PC-3 (cell line): Measurements from ENCODE around the gene UQCR11. TPM values are rescaled to one million over a fixed set of nuclear protein-coding genes. Genes with fewer than 3 reads are reported as not detected.

ENCODE experiments used
- ATAC-seq: fragments of 200-7000 bp; cut with Tn5 transposase; 2 replicates; pipeline ENCODE4 v1.9.1; 2020; ENCODE audit warnings: mild to moderate bottlenecking, moderate library complexity
- BruUV-seq: library from RNA; stranded (reverse); fragments of 400-500 nt; replicated peaks from 2 replicates; lab custom pipeline; 2021; lab: Mats Ljungman, UMichigan
- CTCF ChIA-PET: fragments of 300-600 bp; sonication (Branson Sonifier 250); formaldehyde crosslinking; loops from one replicate; lab custom pipeline; 2022; ENCODE audit warnings: antibody characterized with exemption; lab: Charles Lee
- POLR2A ChIA-PET: fragments of 300-600 bp; sonication (Branson Sonifier 250); formaldehyde crosslinking; loops from one replicate; lab custom pipeline; 2022; ENCODE audit warnings: antibody characterized with exemption; ENCODE audit not compliant: unreplicated experiment; lab: Charles Lee
- DNase-seq: peaks from one replicate; pipeline ENCODE4 v3.0.0-alpha.2; 2015
- H2AFZ ChIP-seq: fragments of 300-600 bp; sonication (generic); 2 replicates; pipeline ENCODE4 v1.6.0; 2016; ENCODE audit warnings: antibody characterized with exemption, low read length
- H3F3A ChIP-seq: fragments of 300-600 bp; sonication (generic); one replicate; pipeline ENCODE4 v1.6.0; 2017; ENCODE audit warnings: antibody characterized with exemption, low read length, control low read depth, mild to moderate bottlenecking; ENCODE audit not compliant: unreplicated experiment
- H3K27ac ChIP-seq: fragments of 300-600 bp; sonication (generic); 2 replicates; pipeline ENCODE4 v1.5.1; 2016; ENCODE audit warnings: mild to moderate bottlenecking, low read length
- H3K27me3 ChIP-seq: fragments of 300-600 bp; sonication (generic); 2 replicates; pipeline ENCODE4 v1.6.1; 2016; ENCODE audit warnings: low read length, mixed read lengths
- H3K36me3 ChIP-seq: fragments of 300-600 bp; sonication (generic); 2 replicates; pipeline ENCODE4 v1.6.1; 2016; ENCODE audit warnings: low read depth, mixed run types, low read length, mixed read lengths
- H3K4me1 ChIP-seq: fragments of 300-600 bp; sonication (generic); 2 replicates; pipeline ENCODE4 v1.5.1; 2016; ENCODE audit warnings: low read length; ENCODE audit not compliant: insufficient read depth
- H3K4me2 ChIP-seq: fragments of 300-600 bp; sonication (generic); 2 replicates; pipeline ENCODE4 v1.6.0; 2016; ENCODE audit warnings: low read length
- H3K4me3 ChIP-seq: fragments of 300-600 bp; sonication (generic); 2 replicates; pipeline ENCODE4 v1.5.1; 2016; ENCODE audit warnings: mild to moderate bottlenecking, low read length, mixed read lengths
- H3K79me2 ChIP-seq: fragments of 300-600 bp; sonication (generic); 2 replicates; pipeline ENCODE4 v1.6.1; 2017; ENCODE audit warnings: low read length, mixed read lengths
- H3K9ac ChIP-seq: fragments of 300-600 bp; sonication (generic); 2 replicates; pipeline ENCODE4 v1.6.0; 2016; ENCODE audit warnings: mild to moderate bottlenecking, low read length
- H3K9me2 ChIP-seq: fragments of 300-600 bp; sonication (generic); replicated peaks from 2 replicates; pipeline ENCODE4 v1.6.1; 2016; ENCODE audit warnings: mixed run types, low read length, mixed read lengths
- H3K9me3 ChIP-seq: fragments of 300-600 bp; sonication (generic); 2 replicates; pipeline ENCODE4 v1.6.1; 2016; ENCODE audit warnings: low read length, mixed read lengths
- H4K20me1 ChIP-seq: fragments of 300-600 bp; sonication (generic); 2 replicates; pipeline ENCODE4 v1.6.1; 2016; ENCODE audit warnings: low read length, mixed read lengths
- CTCF ChIP-seq: fragments of 300-600 bp; sonication (generic); conservative IDR thresholded peaks from 2 replicates; pipeline ENCODE4 v1.5.1; 2017; ENCODE audit warnings: antibody characterized with exemption, low read depth, mild to moderate bottlenecking, low read length
- EZH2 ChIP-seq: fragments of 300-600 bp; sonication (generic); IDR thresholded peaks from one replicate; pipeline ENCODE4 v1.6.1; 2017; ENCODE audit warnings: antibody characterized with exemption, mild to moderate bottlenecking, low read length; ENCODE audit not compliant: unreplicated experiment
- EZH2phosphoT487 ChIP-seq: fragments of 300-600 bp; sonication (generic); IDR thresholded peaks from 2 replicates; pipeline ENCODE4 v1.6.1; 2018; ENCODE audit warnings: mild to moderate bottlenecking, antibody characterized with exemption, low read length, borderline replicate concordance
- intact Hi-C: fragments of 100-400 bp; cut with micrococcal nuclease; formaldehyde crosslinking; loops from 2 replicates; pipeline ENCODE4 v1.9.0; 2023
- total RNA-seq: library from RNA; depleted of rRNA; stranded (reverse); fragments of >200 nt; gene quantifications from 2 replicates; pipeline ENCODE4 v1.2.3, GENCODE V29; 2014

Gene UQCR11
- total RNA-seq, 1 experiment from 2014 or later, result 148 TPM

- ChIA-PET CTCF (no interaction called here), POLR2A (no interaction called here)
- intact Hi-C loops, result no loop called here
- H3K9me3 ChIP-seq, result no peaks in the 10 kb centered on the region
- no peak overlapping the region for H3K27ac ChIP-seq
- ATAC-seq (no peak), DNase-seq (no peak)
- no peaks in the 10 kb centered on the region for H3K4me1 ChIP-seq
- H4K20me1 ChIP-seq, result no peaks in the 10 kb centered on the region
- no TSS peak for BruUV-seq
- TF ChIP-seq EZH2 (no peak), CTCF (no peak), EZH2phosphoT487 (no peak)
- no peak overlapping the region for H3K9ac ChIP-seq
- no peaks in the 10 kb centered on the region for H3K27me3 ChIP-seq
- no peak overlapping the region for H3K4me3 ChIP-seq
- H3K79me2 ChIP-seq, result no peaks in the 10 kb centered on the region
- H3K36me3 ChIP-seq, result peaks cover 7% of the 10 kb centered on the region
- no peak overlapping the region for H2AFZ ChIP-seq
- no peaks in the 10 kb centered on the region for H3K9me2 ChIP-seq
- H3F3A ChIP-seq, result no peaks in the 10 kb centered on the region
- H3K4me2 ChIP-seq, result no peak overlapping the region
Measured at GRCh38 chr19:1632462-1633268, 27.4 kb upstream of the UQCR11 start.

- Histone ChIP-seq H3K9ac (no peak overlapping the region), H3K4me3 (no peak overlapping the region), H4K20me1 (no peaks in the 10 kb centered on the region), H3K4me1 (no peaks in the 10 kb centered on the region), H3K79me2 (no peaks in the 10 kb centered on the region), H3K4me2 (no peak overlapping the region), H3K27ac (no peak overlapping the region), H3K27me3 (no peaks in the 10 kb centered on the region), H3K9me2 (no peaks in the 10 kb centered on the region), H3K36me3 (peaks cover 7% of the 10 kb centered on the region), H2AFZ (no peak overlapping the region), H3F3A (no peaks in the 10 kb centered on the region), H3K9me3 (no peaks in the 10 kb centered on the region)
- POLR2A ChIA-PET, result no interaction called here
- intact Hi-C loops, result no loop called here
- ATAC-seq, result no peak
- BruUV-seq, result no TSS peak
- CTCF ChIA-PET, result no interaction called here
- no peak for DNase-seq
- TF ChIP-seq CTCF, result no peak
- no peak for TF ChIP-seq EZH2phosphoT487
- TF ChIP-seq EZH2, result no peak
Measured at GRCh38 chr19:1631557-1632100, 26.4 kb upstream of the UQCR11 start.

- no peaks in the 10 kb centered on the region for H3K27me3 ChIP-seq
- H3K79me2 ChIP-seq, result no peaks in the 10 kb centered on the region
- no peaks in the 10 kb centered on the region for H3K9me3 ChIP-seq
- ATAC-seq (no peak), DNase-seq (no peak)
- peaks cover 7% of the 10 kb centered on the region for H3K36me3 ChIP-seq
- no peaks in the 10 kb centered on the region for H4K20me1 ChIP-seq
- no TSS peak for BruUV-seq
- H3K9me2 ChIP-seq, result no peaks in the 10 kb centered on the region
- H3K27ac ChIP-seq, result no peak overlapping the region
- no peak overlapping the region for H3K4me2 ChIP-seq
- no peaks in the 10 kb centered on the region for H3F3A ChIP-seq
- no peak overlapping the region for H3K4me3 ChIP-seq
- no peaks in the 10 kb centered on the region for H3K4me1 ChIP-seq
- POLR2A ChIA-PET, result no interaction called here
- H3K9ac ChIP-seq, result no peak overlapping the region
- no peak overlapping the region for H2AFZ ChIP-seq
- CTCF ChIA-PET, result no interaction called here
- TF ChIP-seq EZH2, result no peak
- TF ChIP-seq EZH2phosphoT487, result no peak
- TF ChIP-seq CTCF, result no peak
- intact Hi-C loops, result no loop called here
Measured at GRCh38 chr19:1630811-1631210, 25.5 kb upstream of the UQCR11 start.
